ENCODE data around the gene CD63.

CD63 gene

GRCh38 chr12:55715833-55716581, 12.8 kb downstream of the CD63 start, which contains the start of gene BLOC1S1 (continued):
- TF ChIP-seq, protein P1, sequence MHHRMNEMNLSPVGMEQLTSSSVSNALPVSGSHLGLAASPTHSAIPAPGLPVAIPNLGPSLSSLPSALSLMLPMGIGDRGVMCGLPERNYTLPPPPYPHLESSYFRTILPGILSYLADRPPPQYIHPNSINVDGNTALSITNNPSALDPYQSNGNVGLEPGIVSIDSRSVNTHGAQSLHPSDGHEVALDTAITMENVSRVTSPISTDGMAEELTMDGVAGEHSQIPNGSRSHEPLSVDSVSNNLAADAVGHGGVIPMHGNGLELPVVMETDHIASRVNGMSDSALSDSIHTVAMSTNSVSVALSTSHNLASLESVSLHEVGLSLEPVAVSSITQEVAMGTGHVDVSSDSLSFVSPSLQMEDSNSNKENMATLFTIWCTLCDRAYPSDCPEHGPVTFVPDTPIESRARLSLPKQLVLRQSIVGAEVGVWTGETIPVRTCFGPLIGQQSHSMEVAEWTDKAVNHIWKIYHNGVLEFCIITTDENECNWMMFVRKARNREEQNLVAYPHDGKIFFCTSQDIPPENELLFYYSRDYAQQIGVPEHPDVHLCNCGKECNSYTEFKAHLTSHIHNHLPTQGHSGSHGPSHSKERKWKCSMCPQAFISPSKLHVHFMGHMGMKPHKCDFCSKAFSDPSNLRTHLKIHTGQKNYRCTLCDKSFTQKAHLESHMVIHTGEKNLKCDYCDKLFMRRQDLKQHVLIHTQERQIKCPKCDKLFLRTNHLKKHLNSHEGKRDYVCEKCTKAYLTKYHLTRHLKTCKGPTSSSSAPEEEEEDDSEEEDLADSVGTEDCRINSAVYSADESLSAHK (tag by site-specific recombination; IDR thresholded peaks at IDR 0.05), result peak; percentile 69
- TF ChIP-seq SP7 (tag by site-specific recombination; IDR thresholded peaks at IDR 0.05), result peak; percentile 93
- TF ChIP-seq, protein P2, sequence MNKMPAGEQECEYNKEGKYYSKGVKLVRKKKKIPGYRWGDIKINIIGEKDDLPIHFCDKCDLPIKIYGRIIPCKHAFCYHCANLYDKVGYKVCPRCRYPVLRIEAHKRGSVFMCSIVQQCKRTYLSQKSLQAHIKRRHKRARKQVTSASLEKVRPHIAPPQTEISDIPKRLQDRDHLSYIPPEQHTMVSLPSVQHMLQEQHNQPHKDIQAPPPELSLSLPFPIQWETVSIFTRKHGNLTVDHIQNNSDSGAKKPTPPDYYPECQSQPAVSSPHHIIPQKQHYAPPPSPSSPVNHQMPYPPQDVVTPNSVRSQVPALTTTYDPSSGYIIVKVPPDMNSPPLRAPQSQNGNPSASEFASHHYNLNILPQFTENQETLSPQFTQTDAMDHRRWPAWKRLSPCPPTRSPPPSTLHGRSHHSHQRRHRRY (tag by site-specific recombination; IDR thresholded peaks at IDR 0.05), result 0 out of 2 replicates have a peak, but pooled peaks have one; percentile 33
- peak; percentile 93 for TF ChIP-seq ZEB2 (tag by site-specific recombination; IDR thresholded peaks at IDR 0.05)
- TF ChIP-seq WT1 (tag by site-specific recombination; IDR thresholded peaks at IDR 0.05), result peak; percentile 82
- TF ChIP-seq, protein P3, sequence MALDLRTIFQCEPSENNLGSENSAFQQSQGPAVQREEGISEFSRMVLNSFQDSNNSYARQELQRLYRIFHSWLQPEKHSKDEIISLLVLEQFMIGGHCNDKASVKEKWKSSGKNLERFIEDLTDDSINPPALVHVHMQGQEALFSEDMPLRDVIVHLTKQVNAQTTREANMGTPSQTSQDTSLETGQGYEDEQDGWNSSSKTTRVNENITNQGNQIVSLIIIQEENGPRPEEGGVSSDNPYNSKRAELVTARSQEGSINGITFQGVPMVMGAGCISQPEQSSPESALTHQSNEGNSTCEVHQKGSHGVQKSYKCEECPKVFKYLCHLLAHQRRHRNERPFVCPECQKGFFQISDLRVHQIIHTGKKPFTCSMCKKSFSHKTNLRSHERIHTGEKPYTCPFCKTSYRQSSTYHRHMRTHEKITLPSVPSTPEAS (tag by site-specific recombination; IDR thresholded peaks at IDR 0.05), result peak; percentile 60; the same call in 1 of the 2 replicates
- 0 out of 2 replicates have a peak, but pooled peaks have one; percentile 41 for TF ChIP-seq ZSCAN16 (tag by site-specific recombination; IDR thresholded peaks at IDR 0.05)
- TF ChIP-seq, protein P4, sequence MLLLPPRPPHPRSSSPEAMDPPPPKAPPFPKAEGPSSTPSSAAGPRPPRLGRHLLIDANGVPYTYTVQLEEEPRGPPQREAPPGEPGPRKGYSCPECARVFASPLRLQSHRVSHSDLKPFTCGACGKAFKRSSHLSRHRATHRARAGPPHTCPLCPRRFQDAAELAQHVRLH (tag by site-specific recombination; IDR thresholded peaks at IDR 0.05), result peak; percentile 95
- peak; percentile 97 for TF ChIP-seq KLF9 (tag by site-specific recombination; IDR thresholded peaks at IDR 0.05; ENCODE audit: low read depth)
- TF ChIP-seq ZNF2 (tag by site-specific recombination; IDR thresholded peaks at IDR 0.05), result peak; percentile 93
- TF ChIP-seq ZNF423 (tag by site-specific recombination; IDR thresholded peaks at IDR 0.05), result peak; percentile 81
- peak; percentile 84; the same call in 1 of the 2 replicates for TF ChIP-seq ZNF660 (tag by site-specific recombination; IDR thresholded peaks at IDR 0.05)
- TF ChIP-seq ZNF777 (tag by site-specific recombination; IDR thresholded peaks at IDR 0.05; ENCODE audit: borderline replicate concordance), result peak; percentile 83; the same call in 1 of the 2 replicates
- peak; percentile 85 for TF ChIP-seq GLIS2 (tag by site-specific recombination; IDR thresholded peaks at IDR 0.05)

DNA sequence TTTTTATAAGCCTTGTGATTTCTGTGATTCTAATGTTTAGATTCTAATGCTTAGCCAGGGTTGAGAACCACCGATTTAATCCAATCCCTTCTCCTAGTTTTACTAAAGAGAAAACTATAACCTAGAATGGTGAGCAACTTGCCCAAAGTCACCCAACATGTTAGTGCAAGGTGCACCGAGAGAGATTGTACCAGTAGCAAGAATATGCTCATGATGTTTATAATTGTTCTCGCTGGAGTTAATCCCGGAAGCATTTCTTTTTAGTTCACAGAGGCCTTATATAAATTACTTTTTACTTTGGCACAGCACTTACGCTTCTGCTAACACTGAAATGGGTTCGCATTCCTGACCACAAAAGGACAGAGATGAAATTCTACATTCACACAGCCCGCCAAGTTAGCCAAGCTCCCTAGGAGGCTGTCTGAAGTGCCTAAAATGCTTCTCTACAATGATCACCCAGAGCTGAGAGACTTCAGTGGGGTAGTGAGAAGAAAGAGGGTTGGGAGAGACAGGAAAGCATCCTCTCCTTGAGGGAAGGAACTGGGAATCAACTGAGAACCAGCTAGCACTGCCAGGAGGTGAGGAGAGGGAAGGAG, 13.5 kb downstream of the CD63 start:
- Histone ChIP-seq H3K4me1 (ENCODE audit: control insufficient read depth, insufficient read depth, low read length) (peaks cover 13% of the 10 kb centered on the region; the same call in 1 of the 2 replicates), H3K4me3 (ENCODE audit: low read depth, low read length) (peak overlapping the region; percentile 83), H3K9me3 (ENCODE audit: control insufficient read depth, insufficient read depth, low read depth, low read length) (no peaks in the 10 kb centered on the region), H3K27ac (ENCODE audit: extremely low read depth, low read depth, low read length) (peak overlapping the region; percentile 77; the same call in 1 of the 2 replicates), H3K36me3 (ENCODE audit: control insufficient read depth in 2 of 2, insufficient read depth in 1 of 2, low read length in 2 of 2) (peaks cover 0 to 16% of the 10 kb centered on the region in 2 experiments; a peak in 1 of 3 replicates)
- POLR2A ChIA-PET, result interaction anchor here (1.0 to 2.7 kb wide), 6 partner anchors 10 to 102 kb away, joined by 3 to 17 read pairs (median 4); partner anchors contain the start of genes CD63, ORMDL2 and SARNP
- CTCF ChIA-PET, result interaction anchor here (0.6 to 1.4 kb wide), 6 partner anchors 10 to 281 kb away, joined by 3 to 5 read pairs (median 3); a partner anchor contains a TSS
- TF ChIP-seq ZNF239 (tag by site-specific recombination; IDR thresholded peaks at IDR 0.05), result no peak
- TF ChIP-seq ZXDB (tag by site-specific recombination; IDR thresholded peaks at IDR 0.05), result no peak

DNA sequence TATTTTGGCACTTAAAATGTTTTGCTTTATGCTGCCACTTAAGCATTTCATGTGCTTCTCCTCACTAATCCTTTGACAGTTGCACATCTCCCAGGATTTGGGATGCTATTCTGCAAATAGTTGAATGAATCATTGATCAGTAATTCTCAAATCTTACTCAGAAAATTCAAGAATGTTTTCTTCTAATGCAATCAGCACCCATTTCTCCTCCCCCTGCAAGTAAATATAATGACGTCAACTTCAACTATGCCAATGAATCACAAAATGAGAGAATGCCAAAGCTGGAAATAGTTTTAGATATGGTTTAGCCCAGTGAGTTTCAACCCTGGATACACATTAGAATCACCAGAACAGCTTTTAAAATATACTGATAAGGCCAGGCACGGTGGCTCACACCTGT, 15.1 kb downstream of the CD63 start:
- POLR2A ChIA-PET, result no interaction called here
- H3K4me3 ChIP-seq (ENCODE audit: low read depth, low read length), result no peak overlapping the region
- no peaks in the 10 kb centered on the region for H3K9me3 ChIP-seq (ENCODE audit: control insufficient read depth, insufficient read depth, low read depth, low read length)
- peaks cover 0 to 1% of the 10 kb centered on the region in 2 experiments; a peak in 1 of 3 replicates for H3K36me3 ChIP-seq (ENCODE audit: control insufficient read depth in 2 of 2, insufficient read depth in 1 of 2, low read length in 2 of 2)
- CTCF ChIA-PET, result interaction anchor here (0.8 to 1.1 kb wide), 3 partner anchors 23 to 68 kb away, joined by 3 to 5 read pairs (median 3); no protein-coding TSS in a partner anchor
- no peak overlapping the region for H3K27ac ChIP-seq (ENCODE audit: extremely low read depth, low read depth, low read length)
- TF ChIP-seq, protein P5, sequence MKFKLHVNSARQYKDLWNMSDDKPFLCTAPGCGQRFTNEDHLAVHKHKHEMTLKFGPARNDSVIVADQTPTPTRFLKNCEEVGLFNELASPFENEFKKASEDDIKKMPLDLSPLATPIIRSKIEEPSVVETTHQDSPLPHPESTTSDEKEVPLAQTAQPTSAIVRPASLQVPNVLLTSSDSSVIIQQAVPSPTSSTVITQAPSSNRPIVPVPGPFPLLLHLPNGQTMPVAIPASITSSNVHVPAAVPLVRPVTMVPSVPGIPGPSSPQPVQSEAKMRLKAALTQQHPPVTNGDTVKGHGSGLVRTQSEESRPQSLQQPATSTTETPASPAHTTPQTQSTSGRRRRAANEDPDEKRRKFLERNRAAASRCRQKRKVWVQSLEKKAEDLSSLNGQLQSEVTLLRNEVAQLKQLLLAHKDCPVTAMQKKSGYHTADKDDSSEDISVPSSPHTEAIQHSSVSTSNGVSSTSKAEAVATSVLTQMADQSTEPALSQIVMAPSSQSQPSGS (tag by site-specific recombination; IDR thresholded peaks at IDR 0.05; ENCODE audit: low read depth), result 0 out of 2 replicates have a peak, but pooled peaks have one; percentile 40
- TF ChIP-seq ZNF138 (tag by site-specific recombination; IDR thresholded peaks at IDR 0.05; ENCODE audit: borderline replicate concordance), result no peak
- no peak for TF ChIP-seq ZBTB17 (tag by site-specific recombination; IDR thresholded peaks at IDR 0.05)
- no peak for TF ChIP-seq ZNF221 (tag by site-specific recombination; IDR thresholded peaks at IDR 0.05; ENCODE audit: borderline replicate concordance)
- peaks cover 13% of the 10 kb centered on the region; the same call in 1 of the 2 replicates for H3K4me1 ChIP-seq (ENCODE audit: control insufficient read depth, insufficient read depth, low read length)
